Inflammatory macrophage (primary cell): ENCODE measurements around the gene GDPD5.
"Not testable (repeated sequence)": the region's sequence is repeated elsewhere in the genome, so short reads cannot be mapped to it uniquely, and the experiment has no call there.

Source experiments
- DNase-seq, 2 donors: peaks; one replicate each; pipeline ENCODE4 v3.0.0-alpha.2; 2020 to 2022

GDPD5 gene

DNA sequence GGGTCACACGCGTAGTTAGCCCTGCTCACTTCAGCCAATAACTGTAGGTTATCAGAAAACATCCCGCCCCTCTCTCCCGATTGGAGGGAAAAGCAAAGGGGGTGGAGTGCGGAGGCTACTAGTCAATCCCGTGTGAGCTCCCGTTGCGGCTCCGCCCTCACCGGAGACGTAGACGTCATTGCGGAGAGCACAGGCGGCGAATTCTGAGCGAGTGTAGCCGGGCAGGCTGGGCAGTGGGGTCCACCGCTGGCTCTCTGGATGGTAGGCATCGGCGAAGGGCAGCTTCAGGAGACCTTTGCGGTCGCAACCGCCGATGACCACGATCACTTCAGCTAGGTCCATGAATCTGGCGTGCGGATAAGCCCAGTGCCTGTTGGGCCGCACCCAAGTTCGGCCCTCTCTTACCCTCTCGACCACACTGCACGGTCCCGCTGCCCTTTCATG is 97.4 kb downstream of the GDPD5 start:
- DNase-seq: peak; percentile 60 to 77

DNA sequence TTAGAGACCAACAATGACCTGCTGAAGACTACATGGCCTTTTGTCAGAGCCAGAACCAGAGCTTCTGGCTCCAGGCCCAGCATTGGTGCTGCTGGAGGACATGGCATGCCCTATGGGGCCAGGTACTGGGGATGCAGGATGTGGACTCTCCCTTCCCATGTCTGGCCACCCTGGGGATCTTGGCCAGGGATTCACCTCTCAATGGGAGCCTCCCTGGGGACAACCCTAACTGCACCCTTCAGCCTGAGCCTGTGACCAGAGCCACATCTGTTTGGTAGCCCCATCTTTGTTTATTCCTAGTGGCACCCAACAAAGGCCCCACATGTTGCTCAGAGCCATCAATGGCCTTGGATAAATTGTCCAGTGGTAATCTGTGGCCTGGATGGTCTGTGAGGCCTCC is 98.6 kb downstream of the GDPD5 start:
- no peak for DNase-seq

GRCh38 chr11:75426720-75427086 is 99.0 kb downstream of the GDPD5 start:
- no peak for DNase-seq

DNA sequence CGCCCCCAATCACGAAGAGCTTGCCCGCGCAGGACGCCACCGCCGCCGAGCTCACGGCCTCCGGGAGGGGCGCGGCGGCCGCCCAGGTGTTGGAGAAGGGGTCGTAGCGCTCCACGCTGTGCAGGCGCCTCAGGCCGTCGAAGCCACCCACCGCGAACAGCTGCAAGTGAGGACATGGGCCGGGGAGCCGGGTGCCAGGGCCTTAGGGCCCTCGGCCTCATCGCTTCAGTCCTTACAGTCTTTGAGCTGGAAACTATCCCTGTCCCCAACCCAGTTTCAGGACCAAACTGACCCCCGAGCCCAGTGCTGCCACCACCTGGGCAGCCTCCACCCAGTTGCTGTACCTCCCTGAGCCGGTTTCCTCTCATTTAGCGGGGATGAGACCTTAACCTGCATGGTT is 100.3 kb downstream of the GDPD5 start:
- DNase-seq: no peak

- DNase-seq: peak in 1 of 2 donors; percentile 5
Observed at GRCh38 chr11:75424396-75424795, 101.3 kb downstream of the GDPD5 start.

GRCh38 chr11:75423721-75424120 is 102.0 kb downstream of the GDPD5 start:
- no peak for DNase-seq

- DNase-seq: no peak
Observed at GRCh38 chr11:75422248-75423231, 103.2 kb downstream of the GDPD5 start.

GRCh38 chr11:75421902-75422247 is 103.9 kb downstream of the GDPD5 start:
- DNase-seq: no peak

GRCh38 chr11:75421035-75421602 is 104.6 kb downstream of the GDPD5 start:
- DNase-seq: no peak

- no peak for DNase-seq
Observed at GRCh38 chr11:75420224-75421034, 105.3 kb downstream of the GDPD5 start.

GRCh38 chr11:75413864-75414263 is 111.9 kb downstream of the GDPD5 start:
- no peak for DNase-seq

- not testable (repeated sequence) for DNase-seq
Observed at GRCh38 chr11:75413146-75413545, 112.6 kb downstream of the GDPD5 start.

DNA sequence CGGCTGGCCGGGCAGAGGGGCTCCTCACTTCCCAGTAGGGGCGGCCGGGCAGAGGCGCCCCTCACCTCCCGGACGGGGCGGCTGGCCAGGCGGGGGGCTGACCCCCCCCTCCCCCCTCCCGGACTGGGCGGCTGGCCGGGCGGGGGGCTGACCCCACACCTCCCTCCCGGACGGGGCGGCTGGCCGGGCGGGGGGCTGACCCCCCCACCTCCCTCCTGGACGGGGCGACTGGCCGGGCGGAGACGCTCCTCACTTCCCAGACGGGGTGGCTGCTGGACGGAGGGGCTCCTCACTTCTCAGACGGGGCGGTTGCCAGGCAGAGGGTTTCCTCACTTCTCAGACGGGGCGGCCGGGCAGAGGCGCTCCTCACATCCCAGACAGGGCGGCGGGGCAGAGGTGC is 115.8 kb downstream of the GDPD5 start:
- DNase-seq: not testable (repeated sequence)

DNA sequence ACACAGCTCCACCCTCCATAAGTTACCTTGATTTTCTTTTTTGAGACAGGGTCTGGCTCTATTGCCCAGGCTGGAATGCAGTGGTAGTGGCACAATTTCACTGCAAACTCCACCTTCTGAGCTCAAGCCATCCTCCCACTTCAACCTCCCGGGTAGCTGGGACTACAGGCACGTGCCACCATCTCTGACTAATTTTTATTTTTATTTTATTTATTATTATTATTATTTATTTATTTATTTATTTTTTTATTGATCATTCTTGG is 116.9 kb downstream of the GDPD5 start:
- no peak for DNase-seq

DNA sequence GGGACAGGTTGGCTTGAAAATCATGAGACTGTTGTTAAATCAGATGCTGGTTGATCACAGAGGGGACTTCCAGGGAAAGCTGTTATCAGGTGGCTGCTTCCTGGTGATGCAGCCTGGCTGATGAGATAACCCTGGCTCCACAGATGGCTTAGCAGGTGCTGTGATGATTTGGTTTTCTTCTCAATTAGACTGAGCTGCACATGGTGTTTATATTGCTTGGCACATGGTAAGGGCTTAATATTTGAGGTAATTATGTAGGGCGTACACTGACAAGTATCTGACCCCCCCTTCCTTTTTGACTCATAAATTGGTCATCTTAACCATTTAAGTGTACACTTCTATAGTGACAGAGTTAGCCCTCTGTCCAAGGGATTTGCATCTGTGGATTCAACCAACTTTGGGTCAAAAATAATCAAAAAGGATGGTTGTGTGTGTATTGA is 119.4 kb downstream of the GDPD5 start:
- DNase-seq: no peak

DNA sequence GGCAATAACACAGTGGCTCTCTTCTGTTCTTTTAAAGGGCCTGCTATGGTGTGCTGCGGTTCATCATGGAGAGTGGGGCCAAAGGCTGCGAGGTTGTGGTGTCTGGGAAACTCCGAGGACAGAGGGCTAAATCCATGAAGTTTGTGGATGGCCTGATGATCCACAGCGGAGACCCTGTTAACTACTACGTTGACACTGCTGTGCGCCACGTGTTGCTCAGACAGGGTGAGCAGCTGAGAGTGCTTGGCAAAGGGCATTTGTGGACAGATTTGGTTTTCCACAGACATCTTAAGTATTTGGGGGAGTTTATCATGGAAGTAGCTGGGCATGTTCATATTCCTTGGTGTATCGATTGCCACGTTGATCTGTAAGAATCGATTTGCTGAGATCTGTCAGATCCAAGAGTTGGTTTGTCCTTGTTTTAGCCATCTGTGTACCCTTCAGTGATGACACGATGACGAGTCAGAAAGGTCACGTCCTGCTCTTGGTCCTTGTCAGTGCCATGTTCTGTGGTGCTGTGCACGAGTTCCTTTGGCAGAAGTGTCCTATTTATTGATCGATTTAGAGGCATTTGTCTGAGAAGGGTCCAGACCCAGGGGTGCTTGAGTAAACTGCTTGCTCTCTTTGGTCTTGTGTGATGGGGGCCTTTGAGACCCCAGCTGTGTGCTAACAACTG is 121.6 kb downstream of the GDPD5 start:
- DNase-seq: no peak

DNA sequence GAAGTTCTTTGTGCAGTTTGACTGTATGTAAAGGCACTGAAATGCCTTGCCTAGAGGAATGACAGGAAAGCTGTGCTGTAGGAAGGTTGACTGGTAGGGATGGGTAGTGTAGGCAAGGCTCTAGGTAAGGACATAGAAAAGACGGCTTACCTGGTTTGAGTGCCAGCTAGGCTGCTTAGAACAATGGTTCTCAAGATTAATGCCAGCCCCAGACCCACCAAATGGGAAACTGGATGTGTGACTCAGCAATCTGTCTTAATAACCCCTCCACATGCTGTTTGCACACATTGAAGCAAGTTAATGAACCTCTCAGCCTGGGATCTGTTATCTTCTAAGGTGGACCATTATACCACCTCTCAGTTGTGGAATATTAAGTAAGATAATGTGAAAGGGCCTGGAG is 122.7 kb downstream of the GDPD5 start:
- DNase-seq: no peak

DNA sequence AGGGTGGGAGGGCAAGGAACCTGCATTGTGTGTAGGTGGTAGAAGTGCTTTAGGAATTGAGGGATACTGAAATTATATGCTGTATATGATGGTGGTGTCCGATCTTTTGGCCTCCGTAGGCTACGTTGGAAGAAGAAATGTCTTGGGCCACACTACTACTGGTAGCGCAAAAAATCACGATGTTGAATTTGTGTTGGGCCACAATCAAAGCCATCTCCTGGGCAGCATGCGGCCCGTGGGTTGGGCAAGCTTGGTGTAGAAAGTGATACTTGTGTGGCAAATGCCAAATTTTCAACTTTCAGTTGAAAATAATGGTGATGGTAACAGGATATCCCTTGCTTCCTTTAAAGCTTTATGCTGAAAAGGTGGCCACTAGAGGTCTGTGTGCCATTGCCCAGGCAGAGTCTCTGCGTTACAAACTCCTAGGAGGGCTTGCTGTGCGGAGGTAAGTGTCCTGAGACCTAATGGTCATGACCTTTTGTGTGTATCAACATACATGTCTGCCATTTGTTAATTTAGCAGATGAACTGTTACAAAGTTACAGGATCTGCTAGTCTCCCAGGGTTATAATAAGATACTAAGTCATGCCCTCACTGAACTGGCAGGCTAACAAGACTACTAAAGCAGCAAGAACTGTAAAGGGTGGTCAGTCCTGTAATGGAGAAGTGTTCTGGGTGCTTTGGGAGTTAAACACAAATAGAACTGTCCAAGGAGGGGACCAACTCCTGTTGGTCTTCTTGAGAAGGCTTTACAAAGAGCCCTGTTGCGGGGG is 123.6 kb downstream of the GDPD5 start:
- DNase-seq: no peak

- DNase-seq: peak in 1 of 2 donors; percentile 5
Observed at GRCh38 chr11:75400146-75400865, 125.4 kb downstream of the GDPD5 start.

GRCh38 chr11:75399344-75400145 is 126.2 kb downstream of the GDPD5 start, which contains the start of gene RPS3:
RPS3 (plus strand) TSS chr11:75399518; CDS start chr11:75399548, 30 bp downstream.
- DNase-seq: peak; percentile 94
